Natural killer cell (primary cell): Measurements from ENCODE around the gene TRAF4. TPM values are rescaled to one million over a fixed set of nuclear protein-coding genes. Genes with fewer than 3 reads are reported as not detected.
A peak's percentile ranks its signal among the peaks of the same experiment; 100 is the strongest.

Source experiments
- ATAC-seq, 3 donors: fragments of 150-1000 bp in 2 of 3; fragments of 200-7000 bp in 1 of 3; cut with Tn5 transposase; 1 replicate in 1 of 3; 2 replicates in 2 of 3; pipeline ENCODE4 v1.10.0; 2021; ENCODE audit warnings: mild to moderate bottlenecking in 2 of 3, moderate library complexity in 2 of 3
- DNase-seq, 2 donors: peaks; one replicate each; pipeline versions ENCODE4 v3.0.0 to v3.0.0-alpha.2; 2013 to 2021; ENCODE audit warnings: mixed read lengths in 1 of 2
- H3K27ac ChIP-seq: one replicate; pipeline ENCODE4 v1.5.1; 2013; ENCODE audit warnings: mild to moderate bottlenecking, low read length
- H3K27me3 ChIP-seq: one replicate; pipeline ENCODE4 v1.6.1; 2013; ENCODE audit warnings: low read length; ENCODE audit not compliant: control insufficient read depth, insufficient read depth
- H3K36me3 ChIP-seq: one replicate; pipeline ENCODE4 v1.6.1; 2013; ENCODE audit warnings: low read length; ENCODE audit not compliant: control insufficient read depth, insufficient read depth
- H3K4me1 ChIP-seq: one replicate; pipeline ENCODE4 v1.6.1; 2013; ENCODE audit warnings: low read length; ENCODE audit not compliant: control insufficient read depth, insufficient read depth
- H3K4me3 ChIP-seq: one replicate; pipeline ENCODE4 v1.5.1; 2013; ENCODE audit warnings: low read length
- H3K9me3 ChIP-seq: one replicate; pipeline ENCODE4 v1.6.1; 2013; ENCODE audit warnings: low read length; ENCODE audit not compliant: control insufficient read depth, insufficient read depth
- H3K27ac Mint-ChIP-seq, 2 donors: one replicate each; pipeline ENCODE4 v1.8.0; 2022; ENCODE audit warnings: mild to moderate bottlenecking in 2 of 2, mixed read lengths in 2 of 2, moderate library complexity in 1 of 2
- H3K27me3 Mint-ChIP-seq, 2 donors: one replicate each; pipeline ENCODE4 v1.8.0; 2022; ENCODE audit warnings: low read depth in 2 of 2, mixed read lengths in 2 of 2
- H3K36me3 Mint-ChIP-seq: one replicate; pipeline ENCODE4 v1.8.0; 2022; ENCODE audit warnings: mixed read lengths
- H3K4me1 Mint-ChIP-seq, 2 donors: one replicate each; pipeline ENCODE4 v1.8.0; 2022; ENCODE audit warnings: mixed read lengths in 2 of 2
- H3K4me3 Mint-ChIP-seq: one replicate; pipeline ENCODE4 v1.8.0; 2022; ENCODE audit warnings: mild to moderate bottlenecking, moderate library complexity, mixed read lengths
- H3K9me3 Mint-ChIP-seq, 2 donors: one replicate each; pipeline ENCODE4 v1.8.0; 2022; ENCODE audit warnings: mixed read lengths in 2 of 2
- WGBS: methylation state at CpG from one replicate; pipeline ENCODE4 v1.1.7; 2013; ENCODE audit warnings: missing lambda C conversion rate; ENCODE audit not compliant: insufficient coverage; 5-methylcytosine and 5-hydroxymethylcytosine counted together
- intact Hi-C: fragments of 100-400 bp; cut with micrococcal nuclease; formaldehyde crosslinking; loops from one replicate; pipeline ENCODE4 v1.14.2; 2022
- total RNA-seq, 4 donors: library from RNA; stranded (reverse); fragments of 120-200 nt in 1 of 4; gene quantifications; one replicate each; pipeline versions ENCODE4 v1.2.3 to v1.2.4, GENCODE V29; 2013 to 2022
- TF ChIP-seq, protein P1 (sequence below): fragments of 200-600 bp; IDR thresholded peaks from one replicate; pipeline ENCODE4 v1.8.0; 2022; ENCODE audit warnings: antibody characterized with exemption

Gene TRAF4
- total RNA-seq, 3 donors from 2014 or later (not counting 1 experiment from before 2014, with no cell fraction given), result 97.8 to 209 (median 122) TPM

DNA sequence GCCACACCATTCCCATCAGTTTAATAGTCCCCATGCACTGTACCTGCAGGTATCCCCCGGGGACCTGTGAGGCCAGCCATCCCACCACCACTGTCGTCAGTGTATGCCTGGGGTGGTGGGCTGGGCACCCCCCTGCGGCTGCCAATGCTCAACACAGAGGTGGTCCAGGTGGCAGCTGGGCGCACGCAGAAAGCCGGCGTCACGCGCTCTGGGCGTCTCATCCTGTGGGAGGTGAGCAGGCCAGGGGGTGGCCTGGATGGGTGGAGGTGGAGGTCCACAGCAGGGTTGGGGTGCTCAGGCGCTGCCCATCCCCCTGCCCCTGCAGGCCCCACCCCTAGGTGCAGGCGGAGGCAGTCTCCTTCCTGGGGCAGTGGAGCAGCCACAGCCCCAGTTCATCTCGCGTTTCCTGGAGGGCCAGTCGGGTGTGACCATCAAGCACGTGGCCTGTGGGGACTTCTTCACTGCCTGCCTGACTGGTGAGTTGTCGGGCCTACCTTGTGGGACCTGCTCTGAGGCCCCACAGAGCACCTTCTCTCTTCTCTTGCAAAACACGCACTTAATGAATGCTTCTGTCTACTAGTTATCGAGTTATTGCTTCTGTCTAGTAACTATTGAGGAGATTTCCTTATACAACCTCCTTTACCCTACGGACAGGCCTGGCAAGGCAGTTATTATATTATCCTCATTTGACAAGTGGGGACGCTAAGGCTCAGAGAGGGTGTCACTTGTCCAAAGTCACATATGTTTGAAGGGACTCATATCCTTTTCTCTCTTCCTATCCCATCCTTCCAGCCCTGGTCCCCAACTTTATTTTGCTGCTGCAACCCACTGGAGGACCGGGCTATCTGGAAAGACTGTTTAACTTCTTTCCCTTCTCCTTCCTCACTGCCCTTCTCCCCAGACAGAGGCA is 5.8 kb upstream of the TRAF4 start:
- Mint-ChIP-seq H3K4me3 (no peak overlapping the region), H3K27me3 (no peaks in the 10 kb centered on the region), H3K4me1 (peaks cover 0 to 11% of the 10 kb centered on the region in 2 donors), H3K9me3 (no peaks in the 10 kb centered on the region), H3K36me3 (no peaks in the 10 kb centered on the region), H3K27ac (no peak overlapping the region)
- DNase-seq, result no peak
- Histone ChIP-seq H3K9me3 (no peaks in the 10 kb centered on the region), H3K36me3 (no peaks in the 10 kb centered on the region), H3K4me3 (no peak overlapping the region), H3K4me1 (peaks cover 48% of the 10 kb centered on the region), H3K27me3 (no peaks in the 10 kb centered on the region), H3K27ac (peak overlapping the region; percentile 91)
- peak in 1 of 3 donors; percentile 25 for ATAC-seq
- TF ChIP-seq, protein P1, sequence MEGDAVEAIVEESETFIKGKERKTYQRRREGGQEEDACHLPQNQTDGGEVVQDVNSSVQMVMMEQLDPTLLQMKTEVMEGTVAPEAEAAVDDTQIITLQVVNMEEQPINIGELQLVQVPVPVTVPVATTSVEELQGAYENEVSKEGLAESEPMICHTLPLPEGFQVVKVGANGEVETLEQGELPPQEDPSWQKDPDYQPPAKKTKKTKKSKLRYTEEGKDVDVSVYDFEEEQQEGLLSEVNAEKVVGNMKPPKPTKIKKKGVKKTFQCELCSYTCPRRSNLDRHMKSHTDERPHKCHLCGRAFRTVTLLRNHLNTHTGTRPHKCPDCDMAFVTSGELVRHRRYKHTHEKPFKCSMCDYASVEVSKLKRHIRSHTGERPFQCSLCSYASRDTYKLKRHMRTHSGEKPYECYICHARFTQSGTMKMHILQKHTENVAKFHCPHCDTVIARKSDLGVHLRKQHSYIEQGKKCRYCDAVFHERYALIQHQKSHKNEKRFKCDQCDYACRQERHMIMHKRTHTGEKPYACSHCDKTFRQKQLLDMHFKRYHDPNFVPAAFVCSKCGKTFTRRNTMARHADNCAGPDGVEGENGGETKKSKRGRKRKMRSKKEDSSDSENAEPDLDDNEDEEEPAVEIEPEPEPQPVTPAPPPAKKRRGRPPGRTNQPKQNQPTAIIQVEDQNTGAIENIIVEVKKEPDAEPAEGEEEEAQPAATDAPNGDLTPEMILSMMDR, result no peak
- intact Hi-C loops, result no loop called here
- WGBS, result 69% methylated on average over 22 of the region's 22 CpGs

DNA sequence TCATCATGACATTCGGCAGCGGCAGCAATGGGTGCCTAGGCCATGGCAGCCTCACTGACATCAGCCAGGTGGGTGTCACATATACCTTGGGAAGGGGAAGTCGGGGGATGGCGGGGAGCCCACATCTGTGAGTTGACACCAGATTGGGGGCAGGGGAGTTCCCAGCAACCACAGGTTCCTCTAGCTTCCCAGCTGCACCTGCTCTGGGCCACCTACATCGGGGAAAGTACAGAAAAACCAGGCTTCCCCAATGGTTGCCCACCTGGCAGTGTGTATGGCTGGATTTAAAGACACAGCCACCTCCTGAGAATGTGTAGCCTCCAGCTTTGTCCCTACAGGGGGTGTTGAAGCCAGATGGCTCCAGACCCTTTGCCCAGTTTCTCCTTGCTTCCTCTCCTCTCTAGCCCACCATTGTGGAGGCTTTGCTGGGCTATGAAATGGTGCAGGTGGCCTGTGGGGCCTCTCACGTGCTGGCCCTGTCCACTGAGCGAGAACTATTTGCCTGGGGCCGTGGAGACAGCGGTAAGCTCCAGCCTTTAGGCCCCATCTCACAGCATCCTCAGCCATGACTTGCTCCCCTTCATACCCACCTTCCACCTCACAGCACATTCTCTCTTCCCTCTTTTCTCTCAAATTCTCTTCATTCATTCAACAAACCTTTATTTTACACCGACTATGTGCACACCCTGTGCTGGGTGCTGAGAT is 5.0 kb upstream of the TRAF4 start:
- Mint-ChIP-seq H3K9me3 (no peaks in the 10 kb centered on the region), H3K4me1 (peaks cover 0 to 17% of the 10 kb centered on the region in 2 donors), H3K36me3 (no peaks in the 10 kb centered on the region), H3K27ac (no peak overlapping the region), H3K27me3 (no peaks in the 10 kb centered on the region), H3K4me3 (no peak overlapping the region)
- intact Hi-C loops, result no loop called here
- H3K27me3 ChIP-seq, result no peaks in the 10 kb centered on the region
- peak; percentile 15 to 46 (median 27) for ATAC-seq
- TF ChIP-seq, protein P1, result no peak
- H3K4me1 ChIP-seq, result peaks cover 55% of the 10 kb centered on the region
- no peaks in the 10 kb centered on the region for H3K9me3 ChIP-seq
- no peak overlapping the region for H3K4me3 ChIP-seq
- peak overlapping the region; percentile 91 for H3K27ac ChIP-seq
- 47% methylated on average over 9 of the region's 10 CpGs for WGBS
- no peaks in the 10 kb centered on the region for H3K36me3 ChIP-seq
- peak in 1 of 2 donors; percentile 85 for DNase-seq

DNA sequence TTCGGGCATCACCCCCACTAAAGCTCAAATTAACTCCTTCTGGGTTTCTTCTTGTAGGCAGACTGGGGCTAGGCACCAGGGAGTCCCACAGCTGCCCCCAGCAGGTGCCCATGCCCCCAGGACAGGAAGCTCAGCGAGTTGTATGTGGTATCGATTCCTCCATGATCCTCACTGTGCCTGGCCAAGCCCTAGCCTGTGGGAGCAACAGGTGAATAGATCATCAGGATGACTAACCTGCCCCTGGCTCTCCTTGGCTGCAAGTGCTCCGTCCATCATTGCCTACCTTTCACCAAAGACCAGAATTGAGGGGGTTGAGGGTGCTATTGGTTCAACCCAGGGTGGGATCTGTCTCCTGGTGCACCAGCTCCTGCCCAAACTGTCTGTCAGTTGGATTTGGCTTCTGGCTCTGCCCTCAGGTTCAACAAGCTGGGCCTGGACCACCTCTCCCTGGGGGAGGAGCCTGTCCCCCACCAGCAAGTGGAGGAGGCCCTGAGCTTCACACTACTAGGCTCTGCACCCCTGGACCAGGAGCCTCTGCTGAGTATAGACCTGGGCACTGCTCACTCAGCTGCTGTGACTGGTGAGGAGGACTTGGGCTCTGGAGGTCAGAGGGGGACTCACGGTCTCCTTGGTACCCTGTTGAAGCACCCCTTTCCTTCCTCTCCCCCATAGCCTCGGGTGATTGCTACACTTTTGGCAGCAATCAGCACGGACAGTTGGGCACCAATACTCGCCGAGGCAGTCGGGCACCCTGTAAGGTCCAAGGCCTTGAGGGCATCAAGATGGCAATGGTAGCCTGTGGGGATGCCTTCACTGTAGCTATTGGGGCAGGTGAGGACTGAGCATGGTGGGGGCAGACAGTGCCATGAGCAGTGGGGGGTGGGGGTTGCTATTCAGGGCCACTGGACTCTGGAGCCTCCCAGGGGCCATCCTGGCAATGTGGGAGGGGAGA is 3.1 kb upstream of the TRAF4 start:
- no peak overlapping the region for H3K27ac Mint-ChIP-seq
- peaks cover 70% of the 10 kb centered on the region for H3K4me1 ChIP-seq

More for the DNA sequence above, 3.1 kb upstream of the TRAF4 start:
- peaks cover 0 to 31% of the 10 kb centered on the region in 2 donors for H3K4me1 Mint-ChIP-seq
- DNase-seq (no peak), ATAC-seq (no peak)
- H3K4me3 ChIP-seq, result no peak overlapping the region
- WGBS, result 76% methylated on average over 10 of the region's 10 CpGs
- TF ChIP-seq, protein P1, result no peak
- intact Hi-C loops, result loop anchor here (5.0 kb wide), 1 partner anchor 187 kb away; no protein-coding TSS in a partner anchor
- H3K4me3 Mint-ChIP-seq, result no peak overlapping the region
- no peaks in the 10 kb centered on the region for H3K36me3 ChIP-seq
- H3K9me3 ChIP-seq, result no peaks in the 10 kb centered on the region
- H3K27me3 Mint-ChIP-seq, result no peaks in the 10 kb centered on the region
- peak overlapping the region; percentile 53 for H3K27ac ChIP-seq
- no peaks in the 10 kb centered on the region for H3K27me3 ChIP-seq
- no peaks in the 10 kb centered on the region for H3K9me3 Mint-ChIP-seq
- H3K36me3 Mint-ChIP-seq, result no peaks in the 10 kb centered on the region
